ENCODE measurements around the gene ADORA1.

DNA sequence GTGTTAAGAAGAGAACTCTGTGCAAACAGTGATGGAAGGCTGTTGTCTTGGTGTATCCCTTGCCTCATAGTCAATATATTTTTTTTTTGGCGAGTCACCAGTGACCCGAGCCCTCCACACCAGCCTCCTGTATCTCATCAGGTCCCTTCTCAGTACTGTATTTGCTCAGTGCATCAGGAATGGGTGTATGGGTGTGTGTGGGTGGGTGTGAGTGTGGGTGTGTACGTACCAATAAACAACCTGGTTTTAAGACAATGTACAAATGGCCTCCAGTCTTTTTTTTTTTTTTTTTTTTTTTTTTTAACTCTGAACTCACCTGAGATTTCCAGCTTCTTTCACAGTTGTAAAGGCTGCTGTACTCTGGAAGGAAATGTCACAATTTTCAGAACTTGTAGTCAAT lies 49.0 kb upstream of the ADORA1 start:
- no peak for TF ChIP-seq POLR2AphosphoS5 (IDR thresholded peaks at IDR 0.05; ENCODE audit: low read depth, low read length)
- TF ChIP-seq, protein P1, sequence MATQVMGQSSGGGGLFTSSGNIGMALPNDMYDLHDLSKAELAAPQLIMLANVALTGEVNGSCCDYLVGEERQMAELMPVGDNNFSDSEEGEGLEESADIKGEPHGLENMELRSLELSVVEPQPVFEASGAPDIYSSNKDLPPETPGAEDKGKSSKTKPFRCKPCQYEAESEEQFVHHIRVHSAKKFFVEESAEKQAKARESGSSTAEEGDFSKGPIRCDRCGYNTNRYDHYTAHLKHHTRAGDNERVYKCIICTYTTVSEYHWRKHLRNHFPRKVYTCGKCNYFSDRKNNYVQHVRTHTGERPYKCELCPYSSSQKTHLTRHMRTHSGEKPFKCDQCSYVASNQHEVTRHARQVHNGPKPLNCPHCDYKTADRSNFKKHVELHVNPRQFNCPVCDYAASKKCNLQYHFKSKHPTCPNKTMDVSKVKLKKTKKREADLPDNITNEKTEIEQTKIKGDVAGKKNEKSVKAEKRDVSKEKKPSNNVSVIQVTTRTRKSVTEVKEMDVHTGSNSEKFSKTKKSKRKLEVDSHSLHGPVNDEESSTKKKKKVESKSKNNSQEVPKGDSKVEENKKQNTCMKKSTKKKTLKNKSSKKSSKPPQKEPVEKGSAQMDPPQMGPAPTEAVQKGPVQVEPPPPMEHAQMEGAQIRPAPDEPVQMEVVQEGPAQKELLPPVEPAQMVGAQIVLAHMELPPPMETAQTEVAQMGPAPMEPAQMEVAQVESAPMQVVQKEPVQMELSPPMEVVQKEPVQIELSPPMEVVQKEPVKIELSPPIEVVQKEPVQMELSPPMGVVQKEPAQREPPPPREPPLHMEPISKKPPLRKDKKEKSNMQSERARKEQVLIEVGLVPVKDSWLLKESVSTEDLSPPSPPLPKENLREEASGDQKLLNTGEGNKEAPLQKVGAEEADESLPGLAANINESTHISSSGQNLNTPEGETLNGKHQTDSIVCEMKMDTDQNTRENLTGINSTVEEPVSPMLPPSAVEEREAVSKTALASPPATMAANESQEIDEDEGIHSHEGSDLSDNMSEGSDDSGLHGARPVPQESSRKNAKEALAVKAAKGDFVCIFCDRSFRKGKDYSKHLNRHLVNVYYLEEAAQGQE (IDR thresholded peaks at IDR 0.05; ENCODE audit: insufficient read depth in 1 of 2, low read depth in 2 of 2, low read length in 2 of 2) = no peak

Measured in PFSK-1 (cell line).